Stimulated activated CD4-positive, alpha-beta T cell treated with anti-CD3 and anti-CD28 coated beads, Interleukin-4, amount 100 ng/mL, for 1 hour (primary cell): Measurements from ENCODE around the gene PAK4.

Source experiments
- DNase-seq: peaks from one replicate; pipeline ENCODE4 v3.0.0-alpha.2; 2020

The PAK4 gene

GRCh38 chr19:39166571-39167391 lies 41.2 kb downstream of the PAK4 start:
- DNase-seq: no peak

- no peak for DNase-seq
These were observed 42.1 kb downstream of the PAK4 start for GRCh38 chr19:39167461-39168257.

- no peak for DNase-seq
These were observed 42.9 kb downstream of the PAK4 start for GRCh38 chr19:39168258-39169142.

- DNase-seq: no peak
These were observed 43.7 kb downstream of the PAK4 start for GRCh38 chr19:39169143-39169810.

GRCh38 chr19:39170386-39171231 lies 45.0 kb downstream of the PAK4 start:
- no peak for DNase-seq

- no peak for DNase-seq
These were observed 46.2 kb downstream of the PAK4 start for GRCh38 chr19:39171479-39172465.

GRCh38 chr19:39172700-39173501 lies 47.3 kb downstream of the PAK4 start:
- DNase-seq: no peak

GRCh38 chr19:39173502-39173991 lies 48.0 kb downstream of the PAK4 start:
- DNase-seq: no peak

- DNase-seq: no peak
These were observed 48.6 kb downstream of the PAK4 start for GRCh38 chr19:39174142-39174541.

- DNase-seq: no peak
These were observed 49.3 kb downstream of the PAK4 start for GRCh38 chr19:39174558-39175544.

- no peak for DNase-seq
These were observed 50.0 kb downstream of the PAK4 start for GRCh38 chr19:39175564-39175963.

- no peak for DNase-seq
These were observed 51.6 kb downstream of the PAK4 start for GRCh38 chr19:39177110-39177699.

GRCh38 chr19:39177736-39178135 lies 52.1 kb downstream of the PAK4 start:
- DNase-seq: no peak

GRCh38 chr19:39178296-39179006 lies 52.9 kb downstream of the PAK4 start:
- no peak for DNase-seq

GRCh38 chr19:39179754-39180153 lies 54.2 kb downstream of the PAK4 start:
- no peak for DNase-seq

GRCh38 chr19:39180749-39181148 lies 55.2 kb downstream of the PAK4 start:
- no peak for DNase-seq
